Osteoblast (primary cell): ENCODE results near the gene HAUS8. TPM values are rescaled to one million over a fixed set of nuclear protein-coding genes. Genes with fewer than 3 reads are reported as not detected.

Source experiments
- DNase-seq: peaks from one replicate; pipeline ENCODE4 v3.0.0; 2011; ENCODE audit warnings: low spot score, mixed read lengths; ENCODE audit not compliant: insufficient read length; ENCODE audit errors: missing footprints
- H2AFZ ChIP-seq: 2 replicates; pipeline ENCODE4 v1.6.0; 2011; ENCODE audit warnings: mild to moderate bottlenecking, low read length
- H3K27ac ChIP-seq: 2 replicates; pipeline ENCODE4 v1.5.1; 2011; ENCODE audit warnings: mild to moderate bottlenecking, low read depth, low read length, moderate library complexity
- H3K27me3 ChIP-seq: 2 replicates; pipeline ENCODE4 v1.6.0; 2012; ENCODE audit warnings: mild to moderate bottlenecking, control low read depth, inconsistent platforms, low read length, moderate library complexity; ENCODE audit not compliant: insufficient read depth
- H3K36me3 ChIP-seq: 2 replicates; pipeline ENCODE4 v1.5.1; 2011; ENCODE audit warnings: mild to moderate bottlenecking, low read length, control low read depth, moderate library complexity; ENCODE audit not compliant: insufficient read depth
- H3K4me1 ChIP-seq: 2 replicates; pipeline ENCODE4 v1.5.1; 2011; ENCODE audit warnings: mild to moderate bottlenecking, low read length, control low read depth, moderate library complexity; ENCODE audit not compliant: insufficient read depth
- H3K4me2 ChIP-seq: 2 replicates; pipeline ENCODE4 v1.6.0; 2011; ENCODE audit warnings: mild to moderate bottlenecking, low read length; ENCODE audit not compliant: insufficient read depth
- H3K4me3 ChIP-seq: fragments of 200-600 bp; sonication (generic); 3 replicates; pipeline ENCODE4 v1.5.1; 2012; ENCODE audit warnings: mild to moderate bottlenecking, low read length, inconsistent platforms; ENCODE audit not compliant: insufficient read depth
- H3K79me2 ChIP-seq: 2 replicates; pipeline ENCODE4 v1.6.0; 2012; ENCODE audit warnings: mild to moderate bottlenecking, low read length, control low read depth, inconsistent platforms; ENCODE audit not compliant: insufficient read depth
- H3K9me3 ChIP-seq: 2 replicates; pipeline ENCODE4 v1.5.1; 2011; ENCODE audit warnings: low read depth, low read length, control low read depth
- H4K20me1 ChIP-seq: 2 replicates; pipeline ENCODE4 v1.6.0; 2012; ENCODE audit warnings: mild to moderate bottlenecking, low read length, control low read depth; ENCODE audit not compliant: insufficient read depth
- CTCF ChIP-seq: IDR thresholded peaks from 2 replicates; pipeline ENCODE4 v1.5.1; 2011; ENCODE audit warnings: mild to moderate bottlenecking, low read depth, low read length, moderate library complexity; ENCODE audit errors: extremely low read depth
- total RNA-seq: library from RNA; depleted of rRNA; stranded (reverse); fragments of >200 nt; gene quantifications from 2 replicates; pipeline ENCODE4 v1.2.3, GENCODE V29; 2012

Gene HAUS8, protein sequence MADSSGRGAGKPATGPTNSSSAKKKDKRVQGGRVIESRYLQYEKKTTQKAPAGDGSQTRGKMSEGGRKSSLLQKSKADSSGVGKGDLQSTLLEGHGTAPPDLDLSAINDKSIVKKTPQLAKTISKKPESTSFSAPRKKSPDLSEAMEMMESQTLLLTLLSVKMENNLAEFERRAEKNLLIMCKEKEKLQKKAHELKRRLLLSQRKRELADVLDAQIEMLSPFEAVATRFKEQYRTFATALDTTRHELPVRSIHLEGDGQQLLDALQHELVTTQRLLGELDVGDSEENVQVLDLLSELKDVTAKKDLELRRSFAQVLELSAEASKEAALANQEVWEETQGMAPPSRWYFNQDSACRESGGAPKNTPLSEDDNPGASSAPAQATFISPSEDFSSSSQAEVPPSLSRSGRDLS
- 1.8 and 2.1 TPM in 2 replicates for total RNA-seq

- Histone ChIP-seq H3K4me2 (peak within 1 kb of the TSS; percentile 95), H3K4me1 (peaks cover 44% of the 10 kb centered on the region), H3K4me3 (peak within 1 kb of the TSS; percentile 81), H3K79me2 (peaks cover 61% of the 10 kb centered on the region), H3K9me3 (no peaks in the 10 kb centered on the region), H2AFZ (peak within 1 kb of the TSS; percentile 82), H3K27me3 (no peaks in the 10 kb centered on the region), H3K36me3 (peaks cover 10% of the 10 kb centered on the region), H4K20me1 (peaks cover 15% of the 10 kb centered on the region), H3K27ac (peak within 1 kb of the TSS; percentile 79)
- DNase-seq: peak; percentile 99
- no peak for TF ChIP-seq CTCF
Observed at GRCh38 chr19:17075035-17075863, at the start of gene HAUS8, which contains the start of gene MYO9B. HAUS8 (minus strand) TSS chr19:17075452; CDS start chr19:17075422, 30 bp downstream. MYO9B (plus strand) TSS chr19:17075777; CDS start chr19:17101718, 25,941 bp downstream.

DNA sequence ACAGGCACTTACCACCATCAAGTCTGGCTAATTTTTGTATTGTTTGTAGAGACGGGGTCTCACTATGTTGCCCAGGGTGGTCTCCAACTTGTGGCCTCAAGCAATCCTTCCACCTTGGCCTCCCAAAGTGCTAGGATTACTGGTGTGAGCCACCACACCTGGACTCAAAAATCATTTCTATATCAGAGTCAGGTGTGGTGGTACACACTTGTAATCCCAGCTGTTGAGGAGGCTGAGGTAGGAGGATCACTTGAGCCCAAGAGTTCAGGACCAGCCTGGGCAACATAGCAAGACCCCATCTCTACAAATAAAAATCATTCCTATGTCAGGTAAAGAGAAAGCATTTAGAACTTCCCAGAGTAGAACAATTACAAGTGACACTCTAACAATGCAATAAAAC is 48.8 kb upstream of the HAUS8 start:
- no peaks in the 10 kb centered on the region for H3K27me3 ChIP-seq
- H2AFZ ChIP-seq: no peak overlapping the region
- TF ChIP-seq CTCF: no peak
- peaks cover 5% of the 10 kb centered on the region for H4K20me1 ChIP-seq
- H3K4me3 ChIP-seq: no peak overlapping the region
- H3K79me2 ChIP-seq: peaks cover 77% of the 10 kb centered on the region
- H3K36me3 ChIP-seq: peaks cover 21% of the 10 kb centered on the region
- no peak for DNase-seq
- peak overlapping the region; percentile 25 for H3K27ac ChIP-seq
- no peak overlapping the region for H3K4me2 ChIP-seq
- peaks cover 28% of the 10 kb centered on the region for H3K4me1 ChIP-seq
- H3K9me3 ChIP-seq: no peaks in the 10 kb centered on the region

DNA sequence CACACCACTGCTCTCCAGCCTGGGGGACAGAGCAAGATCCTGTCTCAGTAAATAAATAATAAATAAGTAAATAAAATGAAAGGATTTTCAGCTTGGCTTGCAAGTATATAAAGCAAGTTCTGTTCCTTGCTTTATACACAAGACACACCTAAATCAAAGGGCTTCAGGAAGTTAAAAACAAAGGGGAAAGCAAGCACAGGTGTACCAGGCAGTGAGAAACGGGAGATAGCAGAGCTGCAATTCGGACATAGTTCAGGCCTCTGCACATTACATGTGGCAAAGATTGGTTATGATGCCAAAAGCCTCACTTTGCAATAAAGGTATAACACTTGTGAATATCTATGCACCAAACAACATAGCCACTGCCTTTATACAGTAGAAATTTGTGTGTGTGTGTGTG is 47.8 kb upstream of the HAUS8 start:
- H3K36me3 ChIP-seq: peaks cover 22% of the 10 kb centered on the region
- DNase-seq: peak; percentile 11
- H3K79me2 ChIP-seq: peaks cover 77% of the 10 kb centered on the region
- H3K27me3 ChIP-seq: no peaks in the 10 kb centered on the region
- H3K27ac ChIP-seq: no peak overlapping the region
- H3K4me3 ChIP-seq: no peak overlapping the region
- H3K4me1 ChIP-seq: peaks cover 28% of the 10 kb centered on the region
- H3K9me3 ChIP-seq: no peaks in the 10 kb centered on the region
- H3K4me2 ChIP-seq: no peak overlapping the region
- peaks cover 5% of the 10 kb centered on the region for H4K20me1 ChIP-seq
- TF ChIP-seq CTCF: no peak
- no peak overlapping the region for H2AFZ ChIP-seq
